EL (cell line): Measurements from ENCODE around the gene CCL23.
"Not testable (repeated sequence)": the region's sequence is repeated elsewhere in the genome, so short reads cannot be mapped to it uniquely, and the experiment has no call there.

Experiments
- DNase-seq: peaks from one replicate; pipeline ENCODE4 v3.0.0-alpha.2; 2016

CCL23 gene, protein sequence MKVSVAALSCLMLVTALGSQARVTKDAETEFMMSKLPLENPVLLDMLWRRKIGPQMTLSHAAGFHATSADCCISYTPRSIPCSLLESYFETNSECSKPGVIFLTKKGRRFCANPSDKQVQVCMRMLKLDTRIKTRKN

DNA sequence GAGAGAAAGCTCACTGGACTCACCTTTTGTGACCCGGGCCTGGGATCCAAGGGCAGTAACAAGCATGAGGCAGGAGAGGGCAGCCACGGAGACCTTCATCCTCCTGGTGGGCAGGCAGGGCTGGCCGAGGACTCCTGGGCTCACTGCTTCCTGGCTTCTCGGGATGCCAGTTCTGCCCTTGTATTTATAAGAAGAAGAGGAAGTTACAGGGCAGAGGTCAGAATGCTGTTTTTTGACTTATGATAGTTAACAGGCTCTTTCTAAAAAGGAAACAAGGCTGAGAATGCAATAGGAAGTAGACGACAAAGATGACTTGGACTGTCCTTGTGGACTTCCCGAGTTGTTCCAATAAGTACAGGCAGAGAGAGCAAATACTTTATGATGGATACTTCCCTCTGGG is at the start of gene CCL23:
Gene CCL23 (minus strand): TSS at position 174 of the 400 bp plus-strand sequence. CDS start 75 bp downstream, at position 99.
- no peak for DNase-seq

DNA sequence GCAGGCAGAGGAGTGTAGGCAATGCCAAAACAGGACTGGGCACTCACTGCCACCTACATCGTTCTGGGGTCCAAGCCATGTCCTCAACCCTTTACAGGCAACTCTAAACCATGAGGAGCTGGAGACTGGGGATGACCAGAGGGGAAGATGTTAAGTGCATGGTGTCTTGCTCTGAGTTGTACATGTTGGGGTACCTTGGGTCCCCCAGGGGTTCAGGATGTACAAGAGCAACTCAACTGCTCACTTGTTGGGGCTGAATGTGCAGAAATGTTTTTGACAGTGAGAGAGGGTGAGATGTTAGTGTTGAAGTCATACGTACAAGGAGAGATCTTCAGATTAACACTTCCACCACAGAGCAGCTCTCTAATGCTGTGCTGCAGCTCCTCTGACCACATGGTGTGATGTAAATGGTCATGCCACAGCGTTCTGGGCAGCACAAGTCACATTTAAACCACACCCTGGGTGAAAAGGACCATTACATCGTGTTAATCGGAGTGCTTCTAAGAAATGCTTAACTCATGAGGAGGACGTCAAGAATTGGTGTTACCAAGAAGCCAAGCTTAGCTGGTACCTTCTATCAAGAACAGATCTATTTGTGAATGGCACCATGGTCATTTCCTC is 48.7 kb upstream of the CCL23 start:
- DNase-seq, result no peak

DNA sequence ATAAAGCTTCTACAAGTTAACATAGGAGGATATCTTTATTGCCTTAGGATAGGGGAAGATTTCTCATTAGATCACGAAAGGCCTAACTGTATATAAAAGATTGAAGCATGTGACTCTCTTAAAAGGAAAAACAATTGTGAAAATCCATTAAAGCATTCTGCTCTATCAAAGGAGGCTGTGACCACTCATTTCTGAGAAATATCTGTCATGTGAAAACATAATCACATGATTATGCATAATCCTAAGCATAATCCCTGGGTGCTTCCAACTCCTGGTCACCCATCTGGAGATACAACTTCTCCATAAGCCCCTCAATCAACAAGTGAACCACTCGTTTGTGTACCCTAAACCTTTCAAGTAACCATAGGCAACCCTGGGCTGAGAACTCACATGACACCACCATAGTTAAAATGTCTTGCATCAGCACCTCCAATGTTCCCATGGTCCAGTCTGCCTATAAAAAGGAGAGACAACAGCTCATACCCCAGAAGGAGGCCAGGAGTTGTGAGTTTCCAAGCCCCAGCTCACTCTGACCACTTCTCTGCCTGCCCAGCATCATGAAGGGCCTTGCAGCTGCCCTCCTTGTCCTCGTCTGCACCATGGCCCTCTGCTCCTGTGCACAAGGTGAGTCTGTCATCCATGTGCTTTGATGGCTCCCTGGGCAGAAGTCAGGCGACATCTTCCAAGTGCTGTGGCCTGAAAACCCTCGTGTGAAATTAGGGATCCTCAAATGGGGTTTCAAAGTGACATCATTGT is 46.2 kb upstream of the CCL23 start, which contains the start of gene CCL18:
Gene CCL18 (plus strand): TSS at position 487 of the 756 bp plus-strand sequence. CDS start 71 bp downstream, at position 558.
- DNase-seq, result no peak

DNA sequence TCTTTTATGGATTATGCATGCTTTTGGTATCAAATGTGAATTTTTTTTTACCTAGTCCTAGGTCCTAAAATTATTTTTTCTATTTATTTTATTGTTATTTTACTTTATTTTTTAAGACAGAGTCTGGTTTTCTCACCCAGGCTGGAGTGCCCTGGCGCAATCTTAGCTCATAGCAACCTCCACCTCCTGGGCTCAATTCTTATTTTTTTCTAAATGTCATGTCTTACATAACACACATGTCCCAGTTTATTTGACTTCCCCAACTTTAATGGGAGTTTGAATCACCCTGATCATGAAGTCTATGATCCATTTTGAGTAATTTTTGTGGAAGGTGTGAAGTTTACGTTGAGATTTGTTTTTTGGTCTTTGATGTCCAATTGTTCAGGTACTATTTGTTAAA is 43.0 kb upstream of the CCL23 start:
- no peak for DNase-seq

DNA sequence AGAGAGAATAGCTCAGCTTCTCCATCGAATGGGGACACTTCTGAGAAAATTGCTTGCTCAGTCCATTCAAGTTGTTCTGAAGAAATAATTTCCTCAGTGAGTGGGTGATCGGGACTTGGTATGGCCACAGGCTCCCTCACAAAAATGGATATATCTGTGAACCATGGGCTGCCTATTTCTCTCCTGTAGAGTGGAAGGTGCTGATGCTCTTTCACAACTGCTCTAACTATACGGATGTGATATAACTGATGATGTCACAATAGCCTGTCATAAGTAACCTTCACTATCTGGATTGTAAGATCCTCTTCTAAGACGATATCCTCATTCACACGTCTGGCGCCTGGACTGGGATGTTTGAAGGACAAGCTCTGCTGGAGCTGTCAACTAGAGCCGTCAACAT is 41.6 kb upstream of the CCL23 start:
- DNase-seq, result no peak

DNA sequence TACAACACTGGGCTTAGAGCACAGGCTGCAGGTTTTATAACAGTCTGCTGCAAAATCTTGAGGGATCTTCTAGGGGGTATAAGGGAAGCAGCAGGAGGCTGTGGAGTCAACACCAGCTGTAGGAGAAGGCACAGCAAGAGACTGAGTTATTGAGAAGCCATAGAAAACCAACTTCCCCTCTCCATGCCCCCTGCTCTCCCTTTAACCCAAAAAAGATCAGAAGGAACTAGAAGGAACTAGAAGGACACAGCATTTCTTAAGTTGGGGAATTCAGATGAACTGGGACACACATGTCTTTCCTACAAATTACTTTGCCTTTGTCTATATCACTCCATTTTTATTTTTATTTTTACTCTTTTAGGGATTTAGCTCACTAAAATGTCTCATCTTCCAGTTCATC is 40.1 kb upstream of the CCL23 start:
- DNase-seq, result no peak

DNA sequence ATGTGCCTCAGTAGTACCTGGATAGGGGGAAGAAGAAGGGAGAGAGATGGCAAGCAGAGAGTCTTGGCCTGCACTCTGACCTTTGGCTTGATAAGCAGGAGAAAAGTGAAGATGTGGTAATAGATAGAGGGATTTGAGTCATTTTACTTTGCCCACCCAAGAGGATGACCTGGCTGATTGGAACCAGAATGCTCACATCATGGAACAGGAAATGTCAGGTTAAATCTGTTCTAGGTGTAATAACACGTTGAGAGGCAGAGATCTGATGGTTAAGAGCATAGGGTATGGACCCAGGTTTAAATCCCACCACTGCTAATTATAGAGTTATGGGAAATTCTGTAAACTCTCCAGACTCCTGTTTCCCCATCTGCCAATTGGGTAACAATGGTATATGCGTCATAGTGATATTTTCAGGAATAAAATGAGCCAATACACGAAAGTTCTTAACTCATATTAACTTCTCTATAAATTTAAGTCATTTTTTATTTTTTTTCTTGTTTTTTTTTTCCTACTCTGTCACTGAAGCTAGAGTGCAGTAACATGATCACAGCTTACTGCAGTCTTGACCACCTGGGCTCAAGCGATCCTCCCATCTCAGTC is 38.2 kb upstream of the CCL23 start:
- no peak for DNase-seq

DNA sequence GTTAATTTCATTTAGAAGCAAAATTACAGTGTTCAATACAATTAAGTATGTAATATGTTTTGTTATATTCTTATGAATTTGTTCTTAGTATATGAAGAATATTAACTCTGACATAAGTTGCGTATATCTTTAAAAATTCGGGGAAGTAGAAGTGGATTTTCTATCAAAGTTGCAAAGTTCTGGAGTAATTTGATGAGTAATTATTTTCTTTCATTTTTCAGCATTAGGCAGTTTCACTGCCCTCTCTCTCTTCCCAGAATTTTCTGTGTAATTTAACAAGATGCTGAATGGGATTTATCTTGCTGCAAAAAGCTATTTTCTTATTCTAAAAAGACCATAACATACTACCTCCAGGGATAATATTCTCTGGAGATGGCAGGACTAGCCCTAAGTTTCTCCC is 37.4 kb upstream of the CCL23 start:
- DNase-seq, result no peak

DNA sequence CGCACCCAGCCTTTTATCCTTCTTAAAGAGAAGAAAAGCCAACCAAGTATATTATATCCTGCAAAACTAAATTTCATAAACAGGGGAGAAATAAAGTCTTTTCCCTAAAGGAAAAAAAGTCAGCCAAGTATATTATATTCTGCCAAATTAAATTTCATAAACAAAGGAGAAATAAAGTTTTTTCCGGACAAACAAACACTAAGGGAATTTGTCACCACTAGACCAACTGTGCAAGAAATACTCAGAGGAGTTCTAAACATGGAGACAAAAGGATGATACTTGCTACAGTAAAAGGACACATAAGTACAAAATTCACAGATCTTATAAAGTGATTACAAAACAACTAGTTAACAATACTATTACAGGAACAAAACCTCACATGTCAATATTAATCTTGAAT is 31.9 kb upstream of the CCL23 start:
- no peak for DNase-seq

DNA sequence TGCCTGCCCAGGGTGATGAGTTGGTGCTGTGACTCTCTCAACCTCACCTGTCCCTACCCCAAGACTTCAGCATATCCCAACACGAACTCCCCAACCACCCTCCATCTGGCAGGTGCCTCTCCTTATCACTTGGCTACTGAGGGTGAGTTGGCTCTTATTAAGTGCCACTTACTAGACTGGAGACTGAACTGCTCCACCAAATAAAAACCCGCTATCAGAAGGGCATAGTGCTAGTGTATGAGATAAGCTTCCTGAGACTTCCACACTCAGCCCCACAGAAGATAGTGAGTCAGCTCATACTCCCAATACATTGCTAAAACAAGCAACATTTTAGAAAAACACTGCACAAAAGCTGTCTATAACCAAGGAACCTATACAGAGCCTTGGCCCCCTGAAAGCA is 30.3 kb upstream of the CCL23 start:
- no peak for DNase-seq

DNA sequence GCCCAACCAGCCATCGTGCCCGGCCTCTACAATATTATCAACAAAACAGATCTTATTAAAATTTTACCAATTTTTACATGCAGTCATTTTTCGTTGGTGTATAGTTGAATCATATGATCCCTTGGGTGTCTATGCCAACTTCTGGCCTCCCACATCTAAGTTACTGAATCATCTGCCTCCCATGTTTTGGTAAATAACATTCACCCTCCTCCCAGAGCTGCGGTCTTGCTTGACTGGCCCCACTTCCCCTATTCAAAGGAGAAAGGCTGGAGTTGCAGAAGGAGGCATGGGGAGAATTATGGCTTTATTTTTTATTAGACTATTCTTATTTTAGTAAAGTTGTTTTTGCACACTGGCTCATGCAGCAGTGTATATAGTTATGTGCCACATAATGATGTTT is 18.5 kb upstream of the CCL23 start:
- no peak for DNase-seq

DNA sequence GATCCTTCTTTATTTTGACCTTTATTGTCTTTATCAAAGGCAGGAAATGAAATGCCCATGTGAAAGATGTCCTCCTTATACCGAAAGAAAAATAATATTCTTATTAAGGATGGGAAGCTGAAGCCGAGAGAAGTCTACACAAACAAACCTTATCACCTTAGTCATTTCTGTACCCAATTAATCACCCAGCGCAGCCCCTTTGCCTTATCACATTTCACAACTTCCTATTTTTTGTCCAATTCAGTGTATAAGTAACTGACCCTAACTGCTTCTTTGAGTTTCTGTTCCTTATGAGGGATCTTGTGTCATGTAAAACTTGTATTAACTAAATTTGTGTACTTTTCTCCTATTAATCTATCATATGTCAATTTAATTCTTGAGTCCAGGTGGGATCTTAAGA is 16.4 kb upstream of the CCL23 start:
- DNase-seq, result no peak

DNA sequence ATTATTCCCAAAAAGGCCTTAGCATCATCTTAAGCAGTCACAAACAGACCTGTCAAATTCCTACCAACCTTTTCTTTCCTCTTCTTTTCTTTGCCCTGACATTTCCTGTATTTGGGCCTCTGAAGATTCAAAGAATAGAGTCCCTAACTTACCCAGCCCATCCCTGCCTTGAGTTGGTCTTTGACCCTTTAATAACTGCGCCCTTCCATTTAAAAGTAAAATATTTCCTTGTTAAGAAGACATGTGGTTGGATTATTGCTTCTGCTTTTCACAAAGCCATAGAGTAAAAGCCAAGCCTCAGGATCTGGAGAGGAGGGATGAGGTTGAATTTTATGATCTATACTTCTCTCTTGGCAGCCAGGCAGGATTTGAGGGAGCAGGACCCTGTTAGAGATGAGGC is 13.2 kb upstream of the CCL23 start:
- DNase-seq, result no peak

DNA sequence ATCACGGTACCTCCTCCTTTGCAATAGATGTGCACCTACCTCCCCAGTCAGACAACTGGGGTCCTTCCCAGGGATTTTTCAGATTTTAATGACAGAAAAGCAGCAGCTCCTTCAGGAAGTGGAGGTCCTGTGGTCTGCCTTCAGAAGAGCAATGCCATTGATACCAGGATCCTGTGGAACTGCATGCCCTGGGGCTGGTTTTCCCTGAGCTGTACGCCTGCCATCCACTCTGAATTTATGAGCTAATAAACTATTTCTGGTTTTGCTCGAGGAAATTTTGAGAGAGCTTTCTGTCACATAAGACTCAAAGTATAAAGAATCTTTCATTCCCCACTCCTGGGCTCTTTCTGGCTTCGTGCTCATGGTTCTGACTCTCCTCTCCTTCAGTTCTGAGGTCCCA is 10.0 kb upstream of the CCL23 start:
- no peak for DNase-seq

DNA sequence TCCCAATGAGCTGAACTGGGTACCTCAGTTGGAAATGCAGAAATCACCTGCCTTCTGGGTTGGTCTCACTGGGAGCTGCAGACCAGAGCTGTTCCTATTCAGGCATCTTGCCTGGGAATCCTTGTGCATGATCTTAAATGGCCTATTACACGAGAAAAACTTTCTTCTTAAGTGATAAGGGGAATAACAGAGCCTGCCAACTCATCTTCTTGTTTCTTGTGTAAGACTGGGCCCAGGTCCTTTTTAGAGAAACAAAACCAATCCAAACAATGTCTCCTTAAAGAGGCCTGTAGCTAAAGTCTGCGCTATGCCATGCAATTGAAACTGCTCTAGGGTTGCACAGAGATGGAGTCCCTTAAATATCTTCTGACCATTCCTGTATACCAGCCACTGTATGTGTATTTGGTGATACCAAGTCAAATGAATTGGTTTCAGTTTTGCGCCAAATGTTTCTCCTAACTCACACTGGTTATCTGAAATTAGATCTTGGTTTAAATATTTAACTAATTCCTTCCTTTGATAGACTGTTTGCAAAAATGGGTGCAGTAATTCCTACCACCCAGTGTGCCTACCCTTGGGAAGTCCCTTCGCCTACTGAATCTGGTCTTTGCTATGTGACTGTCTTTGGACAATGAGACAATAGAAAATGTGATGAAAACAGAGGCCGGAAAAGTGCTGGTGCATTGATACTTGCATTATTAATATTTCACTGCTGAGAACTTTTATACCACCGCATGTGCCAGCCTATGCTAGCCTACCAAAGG is 6.5 kb upstream of the CCL23 start:
- no peak for DNase-seq

DNA sequence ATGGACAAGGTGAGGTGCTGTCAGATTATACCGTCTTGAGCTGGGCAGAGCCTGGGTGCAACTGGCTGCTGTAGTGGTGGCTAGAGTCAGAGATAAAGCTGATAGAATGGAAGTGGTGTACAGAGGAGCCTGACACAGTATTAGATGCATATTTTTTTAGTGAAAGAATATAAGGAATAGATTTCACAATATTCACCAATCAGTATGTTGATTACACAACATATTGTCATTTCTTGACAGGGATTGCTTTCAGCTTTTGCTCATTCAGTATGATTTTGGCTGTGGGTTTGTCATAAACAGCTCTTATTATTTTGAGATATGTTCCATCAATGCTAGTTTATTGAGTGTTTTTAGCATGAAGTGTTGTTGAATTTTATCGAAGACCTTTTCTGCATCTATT is 1.7 kb upstream of the CCL23 start:
- no peak for DNase-seq

DNA sequence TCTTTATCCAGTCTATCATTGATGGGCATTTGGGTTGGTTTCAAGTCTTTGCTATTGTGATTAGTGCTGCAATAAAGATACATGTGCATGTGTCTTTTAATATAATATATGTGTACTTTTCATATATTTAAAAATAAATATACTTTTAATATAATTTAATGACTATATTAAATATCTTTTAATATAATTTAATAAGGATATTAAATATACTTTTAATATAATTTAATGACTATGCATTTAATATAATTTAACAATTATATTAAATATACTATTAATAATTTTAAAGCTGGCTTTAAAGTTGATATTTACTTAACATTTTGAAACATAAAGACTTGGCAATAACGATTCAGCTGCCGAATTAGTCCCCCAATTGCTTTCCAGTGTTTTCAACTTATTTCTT is 1.2 kb downstream of the CCL23 start:
- no peak for DNase-seq

DNA sequence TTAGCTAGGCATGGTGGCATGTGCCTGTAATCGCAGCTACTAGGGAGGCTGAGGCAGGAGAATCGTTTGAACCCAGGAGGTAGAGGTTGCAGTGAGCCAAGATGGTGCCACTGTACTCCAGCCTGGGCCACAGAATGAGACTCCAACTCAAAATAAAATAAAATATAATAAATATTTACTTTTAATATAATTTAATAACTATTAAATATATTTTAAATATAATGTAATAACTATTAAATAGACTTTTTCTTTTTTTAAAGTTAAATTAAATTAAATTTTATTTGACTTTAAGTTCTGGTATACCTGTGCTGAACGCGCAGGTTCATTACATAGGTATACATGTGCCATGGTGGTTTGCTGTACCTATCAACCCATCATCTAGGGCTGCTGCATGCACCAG is 1.9 kb downstream of the CCL23 start:
- not testable (repeated sequence) for DNase-seq

DNA sequence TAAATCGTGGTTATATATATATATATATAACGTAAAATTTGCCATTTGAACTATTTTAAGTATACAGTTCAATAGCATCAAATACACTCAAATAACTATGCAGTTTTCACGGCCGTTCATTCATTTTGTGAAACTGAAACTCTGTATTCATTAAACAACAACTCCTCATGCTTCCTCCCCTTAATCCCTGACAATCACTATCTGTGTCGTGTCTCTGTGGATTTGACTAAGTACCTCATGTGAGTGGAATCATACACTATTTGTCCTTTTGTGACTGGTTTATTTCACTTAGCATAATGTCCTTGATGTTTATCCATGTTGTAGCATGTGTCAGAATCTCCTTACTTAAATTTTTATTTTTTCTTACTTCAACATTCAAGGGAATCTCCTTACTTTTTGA is 2.8 kb downstream of the CCL23 start:
- no peak for DNase-seq

DNA sequence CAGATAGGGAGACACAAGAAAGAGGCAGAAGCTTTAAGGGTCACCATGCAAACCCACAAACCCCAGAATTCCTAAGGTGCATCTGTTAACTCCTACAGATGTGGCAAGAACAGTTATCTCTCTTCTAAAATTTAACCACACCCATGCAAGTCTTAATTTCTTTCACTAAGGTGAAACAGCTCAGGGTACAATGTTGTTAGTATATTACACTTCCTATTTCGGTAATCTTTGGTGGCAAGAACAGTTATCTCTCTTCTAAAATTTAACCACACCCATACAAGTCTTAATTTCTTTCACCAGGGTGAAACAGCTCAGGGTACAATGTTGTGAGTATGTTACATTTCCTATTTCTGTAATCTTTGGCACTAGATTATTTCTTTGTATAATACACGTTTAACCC is 6.6 kb downstream of the CCL23 start:
- DNase-seq, result no peak

DNA sequence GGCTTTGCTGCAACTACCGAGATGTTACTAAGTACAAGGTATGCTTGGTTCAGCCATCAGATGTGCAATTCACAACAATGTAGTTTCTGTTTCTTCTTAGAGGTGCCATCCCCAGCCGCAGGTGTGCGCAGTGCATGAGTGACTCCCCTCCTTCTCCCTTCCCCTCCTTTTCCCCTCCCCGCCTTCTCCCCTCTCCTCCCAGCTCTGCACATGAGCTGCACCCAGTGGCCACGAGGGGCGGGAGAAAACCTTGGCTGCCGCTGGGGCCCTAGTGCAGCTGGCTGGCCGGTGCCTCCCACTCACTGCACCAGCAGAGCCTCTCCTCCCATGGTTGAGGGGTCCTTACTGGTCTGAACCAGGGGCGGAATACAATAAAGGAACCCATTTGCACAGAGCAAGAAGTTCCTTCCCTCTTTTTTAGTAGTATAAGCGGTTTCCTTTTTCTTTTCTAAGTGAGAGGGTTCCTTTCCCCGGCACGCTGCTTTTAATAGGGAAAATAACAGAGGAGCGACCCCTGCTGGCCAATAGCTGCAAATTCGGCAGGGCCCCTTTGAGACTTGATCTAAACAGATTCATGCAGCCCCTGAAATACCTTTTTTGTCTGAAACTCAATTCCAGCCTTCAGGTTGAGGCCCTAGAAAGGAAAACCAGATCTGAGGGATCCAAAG is 8.6 kb downstream of the CCL23 start:
- DNase-seq, result peak; percentile 22

DNA sequence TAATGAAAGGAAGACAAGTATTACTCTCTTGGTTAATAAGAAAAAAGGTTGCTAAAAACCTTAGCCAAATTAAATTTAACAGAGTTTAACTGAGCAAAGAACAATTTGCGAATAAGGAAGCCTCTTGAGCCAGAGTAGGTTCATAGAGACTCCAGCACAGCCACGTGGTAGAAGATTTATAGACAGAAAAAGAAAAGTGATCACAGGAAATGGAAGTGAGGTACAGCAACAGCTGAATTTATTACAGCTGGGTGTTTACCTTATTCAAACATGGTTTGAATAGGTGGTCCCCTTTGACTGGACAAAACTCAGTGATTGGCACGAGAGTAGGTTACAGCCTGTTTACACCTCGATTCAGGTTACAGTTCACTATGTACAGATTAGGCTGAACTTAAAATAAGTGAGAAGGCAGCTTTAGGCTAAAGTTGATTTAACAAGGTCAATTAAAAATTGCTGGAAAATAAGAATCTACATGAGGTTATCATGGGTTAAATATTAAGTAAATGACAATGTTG is 13.1 kb downstream of the CCL23 start:
- no peak for DNase-seq
